HT1080 (cell line): Measurements from ENCODE around the gene CATSPERD. TPM values are rescaled to one million over a fixed set of nuclear protein-coding genes. Genes with fewer than 3 reads are reported as not detected.
A peak's percentile ranks its signal among the peaks of the same experiment; 100 is the strongest.

ENCODE experiments used
- DNase-seq: peaks from one replicate; pipeline ENCODE4 v3.0.0-alpha.2; 2015; ENCODE audit warnings: low read depth
- total RNA-seq: library from RNA; depleted of rRNA; stranded (reverse); fragments of >200 nt; shearing (Covaris generic); gene quantifications from 2 replicates; pipeline ENCODE4 v1.2.3, GENCODE V29; 2014

CATSPERD gene
- total RNA-seq, 1 experiment from 2014 or later, result not detected

GRCh38 chr19:5784581-5785147 is 64.2 kb downstream of the CATSPERD start, which contains the start of gene PRR22:
Gene PRR22 (minus strand): TSS chr19:5784746. CDS start chr19:5784660, 86 bp downstream.
- DNase-seq, result no peak

GRCh38 chr19:5785423-5785822 is 65.0 kb downstream of the CATSPERD start:
- DNase-seq, result no peak

GRCh38 chr19:5786593-5787408 is 66.4 kb downstream of the CATSPERD start:
- no peak for DNase-seq

DNA sequence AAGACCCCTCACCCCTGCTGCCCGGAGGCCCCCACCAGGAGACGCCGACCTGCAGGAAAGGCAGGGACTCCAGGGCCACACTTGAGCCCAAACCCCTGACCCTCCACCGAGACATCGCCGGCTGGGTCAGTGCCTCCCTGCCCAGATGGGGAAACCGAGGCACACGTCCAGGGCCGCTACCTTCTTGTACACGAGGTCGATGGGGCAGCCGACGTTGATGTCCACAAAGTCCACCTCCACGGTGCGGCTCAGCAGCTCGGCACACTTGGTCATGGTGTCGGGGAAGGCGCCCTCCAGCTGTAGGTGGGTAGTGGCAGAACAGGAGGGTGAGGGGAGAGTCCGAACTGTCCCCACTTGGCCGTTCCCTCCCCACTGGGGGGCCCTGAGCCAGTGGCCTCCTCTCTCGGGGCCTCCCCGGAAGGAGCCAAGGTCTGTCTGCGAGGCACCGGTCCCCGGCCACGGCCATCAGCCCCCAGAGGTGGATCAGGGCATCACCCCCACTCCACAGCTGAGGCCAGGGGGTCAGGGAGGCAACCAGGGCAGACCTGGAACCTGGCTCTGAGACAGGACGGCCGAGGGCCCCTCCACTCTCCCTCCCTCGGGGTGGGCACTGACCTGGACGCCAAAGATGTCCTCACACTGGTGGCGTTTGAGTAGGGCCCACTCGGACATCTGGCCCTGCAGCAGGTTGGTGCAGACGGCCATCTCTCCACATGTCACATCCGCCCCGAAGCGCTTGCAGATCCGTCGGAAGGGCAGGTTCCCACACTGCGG is 67.2 kb downstream of the CATSPERD start:
- no peak for DNase-seq

DNA sequence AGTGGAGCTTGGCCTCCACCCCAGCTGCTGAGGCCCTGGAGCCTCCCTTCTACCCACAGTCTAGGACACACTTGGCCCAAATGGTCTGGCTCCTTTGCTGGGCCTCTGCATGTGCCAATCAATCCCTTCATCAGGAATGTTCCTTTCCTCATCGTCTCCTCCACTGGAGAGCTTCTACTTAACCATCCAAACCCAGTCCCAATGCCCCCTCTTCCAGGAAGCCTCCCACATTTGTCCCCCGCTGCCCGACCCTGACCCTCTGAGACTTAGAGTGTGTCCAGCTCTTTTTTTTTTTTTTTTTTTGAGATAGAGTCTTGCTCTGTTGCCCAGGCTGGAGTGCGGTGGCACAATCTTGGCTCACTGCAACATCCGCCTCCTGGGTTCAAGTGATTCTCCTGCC is 68.0 kb downstream of the CATSPERD start:
- DNase-seq, result no peak

DNA sequence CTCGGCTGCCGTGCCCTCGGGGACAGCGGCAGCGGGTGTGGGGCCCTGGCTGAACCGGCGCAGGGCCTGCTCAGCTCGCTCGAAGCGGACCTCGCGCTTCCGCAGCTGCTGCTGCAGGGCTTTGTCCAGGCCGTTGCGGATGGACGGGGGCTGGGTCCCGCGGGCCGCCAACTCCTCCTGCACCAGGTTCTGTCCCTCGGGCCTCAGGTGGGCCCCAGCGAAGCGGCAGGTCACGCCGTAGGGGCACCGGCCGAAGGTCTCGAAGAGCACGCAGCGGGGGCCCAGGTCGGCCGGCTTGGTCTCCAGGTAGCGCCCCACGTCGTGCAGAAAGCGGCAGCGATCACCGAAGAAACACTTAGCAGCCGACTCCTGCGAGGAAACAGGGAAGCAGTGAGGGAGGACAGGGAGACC is 68.9 kb downstream of the CATSPERD start:
- DNase-seq, result no peak

GRCh38 chr19:5789886-5790558 is 69.6 kb downstream of the CATSPERD start:
- no peak for DNase-seq

GRCh38 chr19:5790559-5791520 is 70.4 kb downstream of the CATSPERD start, which contains the start of gene DUS3L:
Gene DUS3L (minus strand): TSS chr19:5791163. CDS start chr19:5791141, 22 bp downstream.
- peak; percentile 99 for DNase-seq

- DNase-seq, result no peak
Observed at GRCh38 chr19:5792224-5792623, 71.8 kb downstream of the CATSPERD start.

DNA sequence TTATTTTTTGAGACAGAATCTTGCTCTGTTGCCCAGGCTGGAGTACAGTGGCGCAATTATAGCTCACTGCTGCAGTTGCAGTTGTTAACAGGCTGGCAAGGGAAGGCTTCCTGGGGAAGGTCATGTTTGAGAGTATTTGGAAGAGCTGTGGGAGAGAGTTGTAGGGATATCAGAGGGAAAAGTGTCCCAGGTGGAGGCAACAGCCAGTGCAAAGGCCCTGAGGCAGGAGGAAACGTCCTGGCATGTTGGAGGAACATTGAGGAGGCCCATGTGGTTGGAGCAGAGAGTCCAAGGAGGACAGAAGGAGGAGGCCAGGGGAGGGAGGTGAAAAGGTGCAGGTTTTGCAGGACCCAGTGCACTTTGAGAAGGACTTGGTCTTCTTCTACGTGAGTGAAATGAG is 72.8 kb downstream of the CATSPERD start:
- no peak for DNase-seq

DNA sequence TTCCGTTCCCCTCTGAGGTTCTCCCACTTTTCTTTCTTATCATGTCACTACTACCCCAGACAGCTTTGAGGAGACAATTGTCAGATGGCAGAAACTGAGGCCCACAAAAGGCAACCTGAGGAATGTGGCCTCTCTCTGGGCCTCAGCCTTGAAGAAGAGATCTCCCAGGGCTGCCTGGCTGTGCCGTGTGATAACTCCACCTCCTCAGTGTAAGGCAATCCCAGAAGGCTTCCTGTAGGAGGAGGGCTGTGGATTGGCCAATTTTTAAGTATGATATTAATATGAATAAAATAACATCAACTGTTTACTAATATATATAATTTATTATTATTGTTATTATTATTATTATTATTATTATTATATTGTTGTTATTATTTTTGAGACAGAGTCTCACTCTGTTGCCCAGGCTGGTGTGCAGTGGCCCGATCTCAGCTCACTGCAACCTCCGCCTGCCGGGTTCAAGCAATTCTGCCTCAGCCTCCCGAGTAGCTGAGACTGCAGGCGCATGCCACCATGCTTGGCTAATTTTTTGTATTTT is 75.0 kb downstream of the CATSPERD start:
- DNase-seq, result no peak

DNA sequence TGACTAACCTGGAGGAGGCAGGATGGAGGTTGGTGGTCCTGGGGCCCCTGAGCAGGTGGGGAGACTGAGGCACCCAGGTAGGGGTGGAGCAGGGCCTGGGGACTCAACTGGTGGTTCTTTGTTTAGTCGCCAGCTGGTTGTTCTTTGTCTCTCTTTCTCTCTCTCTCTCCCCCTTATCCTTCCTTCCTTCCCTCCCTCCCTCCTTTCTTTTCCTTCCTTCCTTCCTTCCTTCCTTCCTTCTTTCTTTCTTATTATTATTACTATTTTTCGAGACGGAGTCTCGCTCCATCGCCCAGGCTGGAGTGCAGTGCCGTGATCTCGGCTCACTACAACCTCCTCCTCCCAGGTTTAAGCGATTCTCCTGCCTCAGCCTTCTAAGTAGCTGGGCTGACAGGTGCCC is 77.8 kb downstream of the CATSPERD start:
- DNase-seq, result no peak

GRCh38 chr19:5799247-5800241 is 79.1 kb downstream of the CATSPERD start:
- no peak for DNase-seq

- no peak for DNase-seq
Observed at GRCh38 chr19:5800361-5801270, 80.2 kb downstream of the CATSPERD start.

GRCh38 chr19:5801796-5802619 is 81.6 kb downstream of the CATSPERD start:
- no peak for DNase-seq

- DNase-seq, result no peak
Observed at GRCh38 chr19:5803441-5803751, 83.0 kb downstream of the CATSPERD start.
